ENCODE results near the gene DUSP18.

DNA sequence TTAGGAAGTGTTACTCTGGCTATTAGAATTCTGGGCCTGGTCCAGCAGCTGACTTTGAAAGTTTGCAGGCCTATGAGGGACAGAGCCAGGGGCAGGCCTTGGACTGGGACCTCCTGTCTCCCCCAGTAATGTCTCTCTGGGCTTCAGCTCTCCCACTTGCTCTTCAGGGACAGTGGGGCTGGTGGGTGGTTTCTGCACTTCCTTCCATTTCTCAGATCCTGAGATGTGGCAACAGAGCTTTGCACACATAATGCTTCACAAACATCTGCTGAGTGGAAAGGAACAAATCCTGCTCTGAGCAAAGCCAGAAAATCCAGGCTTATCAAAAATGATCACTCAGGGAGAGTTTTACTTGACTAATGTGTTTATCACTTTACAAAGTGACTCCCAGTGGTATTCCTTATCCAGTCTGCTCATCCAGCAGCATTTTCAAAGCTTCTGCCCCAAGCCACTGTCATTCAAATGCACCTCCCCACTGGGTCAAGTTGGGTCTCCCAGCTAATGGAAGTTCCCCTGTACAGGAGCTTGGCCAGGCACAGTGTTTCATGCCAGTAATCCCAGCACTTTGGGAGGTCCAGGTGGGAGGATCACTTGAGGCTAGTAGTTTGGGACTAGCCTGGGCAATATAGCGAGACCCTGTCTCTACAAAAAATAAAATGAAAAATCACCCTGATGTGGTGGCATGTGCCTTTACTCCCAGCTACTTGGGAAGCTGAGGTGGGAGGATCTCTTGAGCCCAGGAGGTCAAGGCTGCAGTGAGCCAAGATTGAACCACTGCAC lies 13.5 kb upstream of the DUSP18 start:
- no peak for TF ChIP-seq EZH2phosphoT487 (IDR thresholded peaks at IDR 0.05; ENCODE audit: insufficient read depth, low read depth)
- TF ChIP-seq EZH2 (IDR thresholded peaks at IDR 0.05; ENCODE audit: insufficient read depth, poor library complexity, severe bottlenecking) = no peak
